ENCODE measurements around the gene CCDC86. TPM values are rescaled to one million over a fixed set of nuclear protein-coding genes. Genes with fewer than 3 reads are reported as not detected.

The CCDC86 gene
- total RNA-seq, 2 experiments from 2014 or later: 8.0 to 9.0 TPM

DNA sequence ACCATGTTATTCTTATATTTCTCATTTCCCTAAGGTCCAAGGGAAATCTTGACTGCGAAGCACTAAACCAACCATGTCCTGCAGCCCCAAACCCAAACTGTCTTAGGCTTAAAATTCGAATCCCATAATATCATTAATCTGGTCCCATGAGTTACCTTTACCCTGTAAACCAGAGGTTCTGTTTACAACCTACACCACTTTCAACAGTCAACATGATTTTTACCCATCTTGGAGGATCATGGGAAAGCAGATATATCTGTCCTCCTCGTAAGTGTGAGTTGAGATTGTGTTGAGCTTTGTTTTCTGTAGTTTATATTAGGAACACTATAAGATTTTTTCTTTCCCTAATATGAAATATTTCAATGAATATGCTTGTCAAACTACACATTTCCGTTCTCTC, 58.1 kb downstream of the CCDC86 start:
- H3K27ac Mint-ChIP-seq: no peak overlapping the region

More for the DNA sequence above, 58.1 kb downstream of the CCDC86 start:
- Histone ChIP-seq H3K27ac (ENCODE audit: low read depth in 1 of 2, low read length in 2 of 2) (no peak overlapping the region), H3K4me1 (ENCODE audit: insufficient read depth, low read length) (peaks cover 18% of the 10 kb centered on the region), H3K9me3 (ENCODE audit: control insufficient read depth in 1 of 2, insufficient read depth in 1 of 2, low read length in 2 of 2) (no peaks in the 10 kb centered on the region), H3K27me3 (ENCODE audit: control insufficient read depth in 1 of 2, insufficient read depth in 2 of 2, low read length in 2 of 2) (no peaks in the 10 kb centered on the region), H3K4me3 (ENCODE audit: low read length) (no peak overlapping the region), H3K36me3 (ENCODE audit: insufficient read depth, low read length) (peaks cover 89% of the 10 kb centered on the region)
- peaks cover 28% of the 10 kb centered on the region for H3K4me1 Mint-ChIP-seq (ENCODE audit: low read depth)
- ChIA-PET CTCF (interaction anchor here (0.6 to 2.8 kb wide), 11 partner anchors 9 to 259 kb away, joined by 3 to 25 read pairs (median 4); partner anchors contain the start of gene TMEM109), POLR2A (no interaction called here)
- DNase-seq (no peak), ATAC-seq (ENCODE audit: poor library complexity) (no peak)
- peaks cover 96% of the 10 kb centered on the region for H3K36me3 Mint-ChIP-seq (ENCODE audit: low read depth)
- no peak overlapping the region for H3K4me3 Mint-ChIP-seq
- intact Hi-C loops (cut with DNase I, micrococcal nuclease): loop anchor here (1.0 to 10.0 kb wide), 4 partner anchors 69 to 1215 kb away; partner anchors contain the start of genes CYB561A3 (in 1 of the 2) and TMEM138 (in 1 of the 2)
- no peaks in the 10 kb centered on the region for H3K9me3 Mint-ChIP-seq
- TF ChIP-seq CTCF (IDR thresholded peaks at IDR 0.05): no peak
- no peaks in the 10 kb centered on the region for H3K27me3 Mint-ChIP-seq

Other genes starting within 250 kb of the CCDC86 start
- not detected for gene MS4A8, start 142.5 kb upstream of the CCDC86 start, total RNA-seq
- gene MS4A18, start 117.4 kb upstream of the CCDC86 start, total RNA-seq: not detected
- not detected for gene MS4A15, start 85.2 kb upstream of the CCDC86 start, total RNA-seq
- not detected for gene MS4A10, start 56.8 kb upstream of the CCDC86 start, total RNA-seq
- under 1 TPM; 0.36 TPM for gene PTGDR2, start 13.8 kb downstream of the CCDC86 start, total RNA-seq
- under 1 TPM in 1 of 2 experiments, not detected in 1; 0.20 TPM for gene ZP1, start 25.4 kb downstream of the CCDC86 start, total RNA-seq
- gene PRPF19, start 64.5 kb downstream of the CCDC86 start, total RNA-seq: 10 to 100 TPM; 63.2 to 67.3 TPM
- 10 to 100 TPM; 27.8 to 32.9 TPM for gene TMEM109, start 72.0 kb downstream of the CCDC86 start, total RNA-seq
- not detected for gene TMEM132A, start 82.3 kb downstream of the CCDC86 start, total RNA-seq
- gene SLC15A3, start 110.1 kb downstream of the CCDC86 start, total RNA-seq: 10 to 100 TPM; 10.5 to 11.9 TPM
- 100 to 1,000 TPM; 814 to 827 TPM for gene CD6, start 129.6 kb downstream of the CCDC86 start, total RNA-seq

Data from CD4-positive, alpha-beta T cell (primary cell).